Osteoblast (primary cell): ENCODE data around the gene CALML5. TPM values are rescaled to one million over a fixed set of nuclear protein-coding genes. Genes with fewer than 3 reads are reported as not detected.

Source experiments
- DNase-seq: peaks from one replicate; pipeline ENCODE4 v3.0.0; 2011; ENCODE audit warnings: low spot score, mixed read lengths; ENCODE audit not compliant: insufficient read length; ENCODE audit errors: missing footprints
- H2AFZ ChIP-seq: 2 replicates; pipeline ENCODE4 v1.6.0; 2011; ENCODE audit warnings: mild to moderate bottlenecking, low read length
- H3K27ac ChIP-seq: 2 replicates; pipeline ENCODE4 v1.5.1; 2011; ENCODE audit warnings: mild to moderate bottlenecking, low read depth, low read length, moderate library complexity
- H3K27me3 ChIP-seq: 2 replicates; pipeline ENCODE4 v1.6.0; 2012; ENCODE audit warnings: mild to moderate bottlenecking, control low read depth, inconsistent platforms, low read length, moderate library complexity; ENCODE audit not compliant: insufficient read depth
- H3K36me3 ChIP-seq: 2 replicates; pipeline ENCODE4 v1.5.1; 2011; ENCODE audit warnings: mild to moderate bottlenecking, low read length, control low read depth, moderate library complexity; ENCODE audit not compliant: insufficient read depth
- H3K4me1 ChIP-seq: 2 replicates; pipeline ENCODE4 v1.5.1; 2011; ENCODE audit warnings: mild to moderate bottlenecking, low read length, control low read depth, moderate library complexity; ENCODE audit not compliant: insufficient read depth
- H3K4me2 ChIP-seq: 2 replicates; pipeline ENCODE4 v1.6.0; 2011; ENCODE audit warnings: mild to moderate bottlenecking, low read length; ENCODE audit not compliant: insufficient read depth
- H3K4me3 ChIP-seq: fragments of 200-600 bp; sonication (generic); 3 replicates; pipeline ENCODE4 v1.5.1; 2012; ENCODE audit warnings: mild to moderate bottlenecking, low read length, inconsistent platforms; ENCODE audit not compliant: insufficient read depth
- H3K79me2 ChIP-seq: 2 replicates; pipeline ENCODE4 v1.6.0; 2012; ENCODE audit warnings: mild to moderate bottlenecking, low read length, control low read depth, inconsistent platforms; ENCODE audit not compliant: insufficient read depth
- H3K9me3 ChIP-seq: 2 replicates; pipeline ENCODE4 v1.5.1; 2011; ENCODE audit warnings: low read depth, low read length, control low read depth
- H4K20me1 ChIP-seq: 2 replicates; pipeline ENCODE4 v1.6.0; 2012; ENCODE audit warnings: mild to moderate bottlenecking, low read length, control low read depth; ENCODE audit not compliant: insufficient read depth
- CTCF ChIP-seq: IDR thresholded peaks from 2 replicates; pipeline ENCODE4 v1.5.1; 2011; ENCODE audit warnings: mild to moderate bottlenecking, low read depth, low read length, moderate library complexity; ENCODE audit errors: extremely low read depth
- total RNA-seq: library from RNA; depleted of rRNA; stranded (reverse); fragments of >200 nt; gene quantifications from 2 replicates; pipeline ENCODE4 v1.2.3, GENCODE V29; 2012

CALML5 gene
- total RNA-seq, 1 donor, result not detected

GRCh38 chr10:5458949-5459747, 40.2 kb downstream of the CALML5 start:
- Histone ChIP-seq H4K20me1 (peaks cover 4% of the 10 kb centered on the region), H3K36me3 (peaks cover 65% of the 10 kb centered on the region), H3K9me3 (no peaks in the 10 kb centered on the region), H3K4me2 (no peak overlapping the region), H2AFZ (no peak overlapping the region), H3K27ac (no peak overlapping the region), H3K4me3 (no peak overlapping the region), H3K27me3 (no peaks in the 10 kb centered on the region), H3K79me2 (no peaks in the 10 kb centered on the region), H3K4me1 (peaks cover 7% of the 10 kb centered on the region)
- no peak for DNase-seq
- TF ChIP-seq CTCF, result no peak

- DNase-seq, result no peak
- TF ChIP-seq CTCF, result no peak
- Histone ChIP-seq H3K27me3 (no peaks in the 10 kb centered on the region), H2AFZ (no peak overlapping the region), H3K36me3 (peaks cover 72% of the 10 kb centered on the region), H3K4me3 (no peak overlapping the region), H3K4me2 (no peak overlapping the region), H3K79me2 (peaks cover 2% of the 10 kb centered on the region), H3K9me3 (no peaks in the 10 kb centered on the region), H4K20me1 (peaks cover 4% of the 10 kb centered on the region), H3K27ac (no peak overlapping the region), H3K4me1 (peaks cover 7% of the 10 kb centered on the region)
Observed at GRCh38 chr10:5458425-5458824, 40.9 kb downstream of the CALML5 start.

- Histone ChIP-seq H3K27me3 (no peaks in the 10 kb centered on the region), H3K27ac (no peak overlapping the region), H2AFZ (no peak overlapping the region), H3K4me1 (peaks cover 7% of the 10 kb centered on the region), H3K4me2 (no peak overlapping the region), H3K9me3 (no peaks in the 10 kb centered on the region), H3K36me3 (peaks cover 79% of the 10 kb centered on the region), H4K20me1 (peaks cover 4% of the 10 kb centered on the region), H3K4me3 (no peak overlapping the region), H3K79me2 (peaks cover 4% of the 10 kb centered on the region)
- no peak for TF ChIP-seq CTCF
- DNase-seq, result no peak
Observed at GRCh38 chr10:5457741-5458140, 41.6 kb downstream of the CALML5 start.

GRCh38 chr10:5456563-5456962, 42.8 kb downstream of the CALML5 start:
- TF ChIP-seq CTCF, result no peak
- Histone ChIP-seq H3K4me3 (no peak overlapping the region), H2AFZ (no peak overlapping the region), H3K79me2 (peaks cover 12% of the 10 kb centered on the region), H3K4me1 (no peaks in the 10 kb centered on the region), H4K20me1 (peaks cover 4% of the 10 kb centered on the region), H3K9me3 (no peaks in the 10 kb centered on the region), H3K4me2 (no peak overlapping the region), H3K36me3 (peaks cover 90% of the 10 kb centered on the region), H3K27me3 (no peaks in the 10 kb centered on the region), H3K27ac (no peak overlapping the region)
- DNase-seq, result no peak
